Hepatic stellate cell (primary cell): ENCODE measurements around the gene MLH1.
"Not testable (repeated sequence)": the region's sequence is repeated elsewhere in the genome, so short reads cannot be mapped to it uniquely, and the experiment has no call there.

Experiments used
- DNase-seq: peaks from one replicate; pipeline ENCODE4 v3.0.0; 2011; ENCODE audit warnings: low spot score

The MLH1 gene

GRCh38 chr3:37039161-37039846 is 46.0 kb downstream of the MLH1 start:
- DNase-seq: no peak

- no peak for DNase-seq
Measured at GRCh38 chr3:37040231-37040630, 46.9 kb downstream of the MLH1 start.

- no peak for DNase-seq
Measured at GRCh38 chr3:37041546-37042195, 48.4 kb downstream of the MLH1 start.

GRCh38 chr3:37042712-37043111 is 49.4 kb downstream of the MLH1 start:
- DNase-seq: not testable (repeated sequence)

- no peak for DNase-seq
Measured at GRCh38 chr3:37050282-37050681, 57.0 kb downstream of the MLH1 start.

GRCh38 chr3:37052860-37053259 is 59.5 kb downstream of the MLH1 start:
- DNase-seq: no peak

GRCh38 chr3:37053337-37053736 is 60.0 kb downstream of the MLH1 start:
- no peak for DNase-seq

GRCh38 chr3:37053753-37054152 is 60.4 kb downstream of the MLH1 start:
- no peak for DNase-seq

- DNase-seq: peak; percentile 81
Measured at GRCh38 chr3:37054370-37054769, 61.1 kb downstream of the MLH1 start.

- DNase-seq: not testable (repeated sequence)
Measured at GRCh38 chr3:37055077-37055476, 61.8 kb downstream of the MLH1 start.

- DNase-seq: no peak
Measured at GRCh38 chr3:37056826-37057225, 63.5 kb downstream of the MLH1 start.

- no peak for DNase-seq
Measured at GRCh38 chr3:37058117-37058516, 64.8 kb downstream of the MLH1 start.

- DNase-seq: no peak
Measured at GRCh38 chr3:37064747-37065146, 71.4 kb downstream of the MLH1 start.

GRCh38 chr3:37067577-37067976 is 74.3 kb downstream of the MLH1 start:
- no peak for DNase-seq

- no peak for DNase-seq
Measured at GRCh38 chr3:37068031-37068430, 74.7 kb downstream of the MLH1 start.

GRCh38 chr3:37071921-37072320 is 78.6 kb downstream of the MLH1 start:
- DNase-seq: no peak

GRCh38 chr3:37072892-37073291 is 79.6 kb downstream of the MLH1 start:
- DNase-seq: peak; percentile 32

GRCh38 chr3:37074178-37074577 is 80.9 kb downstream of the MLH1 start:
- DNase-seq: peak; percentile 27

GRCh38 chr3:37075955-37076354 is 82.6 kb downstream of the MLH1 start:
- no peak for DNase-seq

GRCh38 chr3:37082317-37082716 is 89.0 kb downstream of the MLH1 start:
- DNase-seq: no peak

GRCh38 chr3:37086918-37087317 is 93.6 kb downstream of the MLH1 start:
- DNase-seq: no peak

- no peak for DNase-seq
Measured at GRCh38 chr3:37087870-37088269, 94.6 kb downstream of the MLH1 start.

- no peak for DNase-seq
Measured at GRCh38 chr3:37092484-37092883, 99.2 kb downstream of the MLH1 start.

- no peak for DNase-seq
Measured at GRCh38 chr3:37093481-37093880, 100.2 kb downstream of the MLH1 start.
